A673 (cell line): ENCODE results near the gene CTTNBP2NL.

Source experiments
- EZH2 ChIP-seq: fragments of 200-600 bp; sonication (generic); IDR thresholded peaks from 2 replicates; pipeline ENCODE4 v1.6.1; 2017; ENCODE audit warnings: borderline replicate concordance, low read depth, mild to moderate bottlenecking, mixed read lengths, antibody characterized with exemption, low read length; ENCODE audit not compliant: poor library complexity, severe bottlenecking
- TF ChIP-seq, protein P1 (sequence below): fragments of 300-800, 200-600 bp; sonication (generic); conservative IDR thresholded peaks from 2 replicates; pipeline ENCODE4 v1.5.1; 2017; ENCODE audit warnings: low read depth, mild to moderate bottlenecking, antibody characterized with exemption, low read length, moderate library complexity, mixed read lengths

DNA sequence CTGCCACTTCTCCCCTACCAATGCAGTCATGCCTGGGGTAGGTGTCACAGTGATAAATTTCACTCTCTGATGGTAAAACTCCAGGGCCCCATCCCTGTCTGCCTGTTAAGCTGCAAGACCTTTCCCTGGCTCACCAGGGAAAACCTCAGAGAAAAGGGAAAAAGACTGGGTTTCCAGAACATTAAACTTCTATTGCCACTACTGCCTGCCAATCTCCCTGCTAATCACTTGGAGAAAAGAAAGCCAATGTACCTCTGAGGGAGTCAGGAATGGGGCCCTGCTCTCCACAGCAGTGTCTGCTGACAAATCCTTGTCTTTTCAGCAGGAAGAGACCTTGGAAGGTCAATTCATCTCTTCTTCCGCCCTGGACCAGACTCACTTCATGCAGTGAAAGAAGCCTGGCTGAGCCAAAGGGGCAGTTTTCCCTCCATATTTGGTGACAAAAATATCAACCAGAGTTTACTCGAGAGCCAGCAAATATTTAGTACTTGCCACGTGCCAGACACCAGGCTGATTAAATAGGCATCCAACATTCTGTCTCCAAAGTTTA is 49.1 kb upstream of the CTTNBP2NL start:
- TF ChIP-seq, protein P1, sequence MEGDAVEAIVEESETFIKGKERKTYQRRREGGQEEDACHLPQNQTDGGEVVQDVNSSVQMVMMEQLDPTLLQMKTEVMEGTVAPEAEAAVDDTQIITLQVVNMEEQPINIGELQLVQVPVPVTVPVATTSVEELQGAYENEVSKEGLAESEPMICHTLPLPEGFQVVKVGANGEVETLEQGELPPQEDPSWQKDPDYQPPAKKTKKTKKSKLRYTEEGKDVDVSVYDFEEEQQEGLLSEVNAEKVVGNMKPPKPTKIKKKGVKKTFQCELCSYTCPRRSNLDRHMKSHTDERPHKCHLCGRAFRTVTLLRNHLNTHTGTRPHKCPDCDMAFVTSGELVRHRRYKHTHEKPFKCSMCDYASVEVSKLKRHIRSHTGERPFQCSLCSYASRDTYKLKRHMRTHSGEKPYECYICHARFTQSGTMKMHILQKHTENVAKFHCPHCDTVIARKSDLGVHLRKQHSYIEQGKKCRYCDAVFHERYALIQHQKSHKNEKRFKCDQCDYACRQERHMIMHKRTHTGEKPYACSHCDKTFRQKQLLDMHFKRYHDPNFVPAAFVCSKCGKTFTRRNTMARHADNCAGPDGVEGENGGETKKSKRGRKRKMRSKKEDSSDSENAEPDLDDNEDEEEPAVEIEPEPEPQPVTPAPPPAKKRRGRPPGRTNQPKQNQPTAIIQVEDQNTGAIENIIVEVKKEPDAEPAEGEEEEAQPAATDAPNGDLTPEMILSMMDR: no peak
- no peak for TF ChIP-seq EZH2
